GM12864 (cell line): ENCODE data around the gene SLC30A7.

Experiments used
- DNase-seq: peaks from one replicate; pipeline ENCODE4 v3.0.0-alpha.2; 2011; ENCODE audit warnings: low read depth
- H3K4me3 ChIP-seq: 2 replicates; pipeline ENCODE4 v1.5.1; 2011; ENCODE audit warnings: mild to moderate bottlenecking, low read depth, low read length, control low read depth
- CTCF ChIP-seq: IDR thresholded peaks from 2 replicates; pipeline ENCODE4 v1.5.1; 2011; ENCODE audit warnings: low read depth, mild to moderate bottlenecking, moderate library complexity, low read length, control low read depth, inconsistent platforms; ENCODE audit errors: missing control alignments

SLC30A7 gene

GRCh38 chr1:100891380-100891779 lies 4.5 kb upstream of the SLC30A7 start:
- DNase-seq: no peak
- H3K4me3 ChIP-seq: no peak overlapping the region
- no peak for TF ChIP-seq CTCF

GRCh38 chr1:100892554-100892953 lies 3.3 kb upstream of the SLC30A7 start:
- no peak overlapping the region for H3K4me3 ChIP-seq
- DNase-seq: no peak

GRCh38 chr1:100893718-100894117 lies 2.2 kb upstream of the SLC30A7 start:
- H3K4me3 ChIP-seq: peak overlapping the region; percentile 71; the same call in 1 of the 2 replicates
- no peak for TF ChIP-seq CTCF
- no peak for DNase-seq

More at GRCh38 chr1:100892554-100892953, 3.3 kb upstream of the SLC30A7 start:
- TF ChIP-seq CTCF: no peak

GRCh38 chr1:100894603-100895539 lies 1.0 kb upstream of the SLC30A7 start, which contains the start of gene EXTL2:
EXTL2 (minus strand) TSS chr1:100894842; CDS start chr1:100888757, 6,085 bp downstream.
- peak within 1 kb of the TSS; percentile 71 for H3K4me3 ChIP-seq
- peak; percentile 31 for DNase-seq
- no peak for TF ChIP-seq CTCF

GRCh38 chr1:100896481-100896982 lies 642 bp downstream of the SLC30A7 start:
- DNase-seq: peak; percentile 67

GRCh38 chr1:100902365-100902764 lies 6.5 kb downstream of the SLC30A7 start:
- no peak overlapping the region for H3K4me3 ChIP-seq
- no peak for DNase-seq
- no peak for TF ChIP-seq CTCF

More at GRCh38 chr1:100896481-100896982, 642 bp downstream of the SLC30A7 start:
- no peak for TF ChIP-seq CTCF
- H3K4me3 ChIP-seq: peak overlapping the region; percentile 71
